ENCODE results near the gene PTPRU.

DNA sequence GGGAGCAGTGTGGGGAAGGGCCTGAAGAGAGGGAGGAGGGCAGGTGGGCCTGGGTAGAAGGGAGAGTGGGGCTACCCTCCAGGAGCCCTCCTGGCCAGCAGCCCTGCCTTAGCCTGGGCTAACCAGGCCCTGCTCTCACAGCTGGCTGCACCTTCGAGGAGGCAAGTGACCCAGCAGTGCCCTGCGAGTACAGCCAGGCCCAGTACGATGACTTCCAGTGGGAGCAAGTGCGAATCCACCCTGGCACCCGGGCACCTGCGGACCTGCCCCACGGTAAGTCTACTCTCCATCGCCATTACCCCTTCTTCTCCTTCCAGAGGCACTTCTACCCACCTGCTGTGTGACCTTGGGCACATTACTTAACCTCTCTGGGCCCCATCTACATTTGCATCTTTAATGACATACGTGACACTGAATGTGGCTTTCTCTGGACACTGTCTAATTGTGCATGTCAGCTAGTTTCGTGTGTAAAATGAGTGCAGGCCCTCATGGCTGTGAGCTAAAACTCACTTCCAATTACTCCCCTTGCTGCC, 18.9 kb downstream of the PTPRU start:
- TF ChIP-seq, protein P1, sequence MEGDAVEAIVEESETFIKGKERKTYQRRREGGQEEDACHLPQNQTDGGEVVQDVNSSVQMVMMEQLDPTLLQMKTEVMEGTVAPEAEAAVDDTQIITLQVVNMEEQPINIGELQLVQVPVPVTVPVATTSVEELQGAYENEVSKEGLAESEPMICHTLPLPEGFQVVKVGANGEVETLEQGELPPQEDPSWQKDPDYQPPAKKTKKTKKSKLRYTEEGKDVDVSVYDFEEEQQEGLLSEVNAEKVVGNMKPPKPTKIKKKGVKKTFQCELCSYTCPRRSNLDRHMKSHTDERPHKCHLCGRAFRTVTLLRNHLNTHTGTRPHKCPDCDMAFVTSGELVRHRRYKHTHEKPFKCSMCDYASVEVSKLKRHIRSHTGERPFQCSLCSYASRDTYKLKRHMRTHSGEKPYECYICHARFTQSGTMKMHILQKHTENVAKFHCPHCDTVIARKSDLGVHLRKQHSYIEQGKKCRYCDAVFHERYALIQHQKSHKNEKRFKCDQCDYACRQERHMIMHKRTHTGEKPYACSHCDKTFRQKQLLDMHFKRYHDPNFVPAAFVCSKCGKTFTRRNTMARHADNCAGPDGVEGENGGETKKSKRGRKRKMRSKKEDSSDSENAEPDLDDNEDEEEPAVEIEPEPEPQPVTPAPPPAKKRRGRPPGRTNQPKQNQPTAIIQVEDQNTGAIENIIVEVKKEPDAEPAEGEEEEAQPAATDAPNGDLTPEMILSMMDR (conservative IDR thresholded peaks at IDR 0.05; ENCODE audit: low read depth, low read length), result no peak
- TF ChIP-seq EZH2 (IDR thresholded peaks at IDR 0.05; ENCODE audit: borderline replicate concordance, low read depth, low read length, poor library complexity, severe bottlenecking), result no peak

All from A673 (cell line).